Glutamatergic neuron (in vitro differentiated cells): ENCODE measurements around the gene KIAA1614. TPM values are rescaled to one million over a fixed set of nuclear protein-coding genes. Genes with fewer than 3 reads are reported as not detected.

Experiments used
- total RNA-seq: library from RNA; stranded (reverse); fragmentation: NEBNext Ultra II Directional; extraction: Animal tissue kit (Norgen Biotek cat#: 25700); gene quantifications from one replicate; pipeline ENCODE4 v1.2.1, GENCODE V29; 2021; ENCODE audit not compliant: unreplicated experiment

The KIAA1614 gene
- total RNA-seq, 1 donor from 2014 or later = 4.1 TPM

Other genes starting within 250 kb of the KIAA1614 start
- 46.6 TPM for gene STX6, start 110.0 kb downstream of the KIAA1614 start, total RNA-seq
- not detected for gene MR1, start 121.1 kb downstream of the KIAA1614 start, total RNA-seq
- gene IER5, start 175.8 kb downstream of the KIAA1614 start, total RNA-seq = 8.8 TPM